Neural cell (in vitro differentiated cells): ENCODE data around the gene RELT. TPM values are rescaled to one million over a fixed set of nuclear protein-coding genes. Genes with fewer than 3 reads are reported as not detected.

Source experiments
- H2AFZ ChIP-seq: fragments of 200-600, 300-800 bp; sonication (generic), shearing (Covaris generic); 2 replicates; pipeline ENCODE4 v1.6.0; 2014; ENCODE audit warnings: low read depth, mild to moderate bottlenecking, antibody characterized with exemption, low read length, moderate library complexity
- H3F3A ChIP-seq: fragments of 200-600 bp; shearing (Covaris generic); 2 replicates; pipeline ENCODE4 v1.6.1; 2016; ENCODE audit warnings: mild to moderate bottlenecking, moderate library complexity, mixed read lengths, antibody characterized with exemption, low read length; ENCODE audit not compliant: insufficient read depth, poor library complexity, severe bottlenecking
- H3K27ac ChIP-seq: fragments of 200-600, 300-800 bp; sonication (generic), shearing (Covaris generic); 2 replicates; pipeline ENCODE4 v1.5.1; 2014; ENCODE audit warnings: mild to moderate bottlenecking, low read length, moderate library complexity
- H3K27me3 ChIP-seq: fragments of 300-800, 200-600 bp; sonication (generic), shearing (Covaris generic); 2 replicates; pipeline ENCODE4 v1.6.0; 2014; ENCODE audit warnings: mild to moderate bottlenecking, low read depth, low read length, moderate library complexity; ENCODE audit not compliant: insufficient read depth
- H3K36me3 ChIP-seq: fragments of 300-800, 200-600 bp; sonication (generic), shearing (Covaris generic); 2 replicates; pipeline ENCODE4 v1.5.1; 2014; ENCODE audit warnings: mild to moderate bottlenecking, antibody characterized with exemption, low read length, moderate library complexity; ENCODE audit not compliant: insufficient read depth
- H3K4me2 ChIP-seq: fragments of 300-800, 200-600 bp; sonication (generic), shearing (Covaris generic); 2 replicates; pipeline ENCODE4 v1.6.0; 2014; ENCODE audit warnings: mild to moderate bottlenecking, low read length
- H3K4me3 ChIP-seq: fragments of 300-800, 200-600 bp; sonication (generic), shearing (Covaris generic); 2 replicates; pipeline ENCODE4 v1.5.1; 2014; ENCODE audit warnings: mild to moderate bottlenecking, low read length, moderate library complexity
- H3K79me2 ChIP-seq: fragments of 200-600 bp; shearing (Covaris generic); replicated peaks from 2 replicates; pipeline ENCODE4 v1.6.0; 2014; ENCODE audit warnings: mild to moderate bottlenecking, low read length, moderate library complexity; ENCODE audit not compliant: insufficient read depth
- H3K9ac ChIP-seq: fragments of 300-800, 200-600 bp; sonication (generic), shearing (Covaris generic); 2 replicates; pipeline ENCODE4 v1.6.1; 2016; ENCODE audit warnings: mild to moderate bottlenecking, low read length, mixed read lengths
- H3K9me2 ChIP-seq: fragments of 200-600 bp; shearing (Covaris generic); 2 replicates; pipeline ENCODE4 v1.6.1; 2016; ENCODE audit warnings: mild to moderate bottlenecking, low read length, mixed read lengths; ENCODE audit not compliant: insufficient read depth
- H3K9me3 ChIP-seq: fragments of 200-600, 300-800 bp; sonication (generic), shearing (Covaris generic); 2 replicates; pipeline ENCODE4 v1.6.1; 2016; ENCODE audit warnings: mild to moderate bottlenecking, mixed run types, low read length, moderate library complexity, mixed read lengths
- H4K20me1 ChIP-seq: fragments of 200-600 bp; shearing (Covaris generic); 2 replicates; pipeline ENCODE4 v1.6.1; 2016; ENCODE audit warnings: mild to moderate bottlenecking, mixed run types; ENCODE audit not compliant: insufficient read depth
- CTCF ChIP-seq: fragments of 450-650 bp; IDR thresholded peaks from 2 replicates; pipeline ENCODE4 v1.5.1; 2014; ENCODE audit warnings: antibody characterized with exemption, mild to moderate bottlenecking, moderate library complexity; ENCODE audit not compliant: poor library complexity, severe bottlenecking
- EP300 ChIP-seq: fragments of 450-650 bp; conservative IDR thresholded peaks from 2 replicates; pipeline ENCODE4 v1.6.1; 2014; ENCODE audit warnings: antibody characterized with exemption, mild to moderate bottlenecking, moderate library complexity; ENCODE audit not compliant: poor library complexity, severe bottlenecking
- EZH2 ChIP-seq: fragments of 200-600, 300-800 bp; shearing (Covaris generic), sonication (generic); IDR thresholded peaks from 2 replicates; pipeline ENCODE4 v1.6.1; 2014; ENCODE audit warnings: antibody characterized with exemption, low read length, borderline replicate concordance, mild to moderate bottlenecking; ENCODE audit not compliant: insufficient read depth, poor library complexity, severe bottlenecking
- MXI1 ChIP-seq: fragments of 450-650 bp; conservative IDR thresholded peaks from 2 replicates; pipeline ENCODE4 v1.6.1; 2014; ENCODE audit warnings: antibody characterized with exemption, mild to moderate bottlenecking; ENCODE audit not compliant: poor library complexity, severe bottlenecking
- POLR2AphosphoS5 ChIP-seq: IDR thresholded peaks from 2 replicates; pipeline ENCODE4 v1.6.1; 2012
- RAD21 ChIP-seq: fragments of 450-650 bp; conservative IDR thresholded peaks from 2 replicates; pipeline ENCODE4 v1.6.1; 2014; ENCODE audit warnings: antibody characterized with exemption, mild to moderate bottlenecking, moderate library complexity
- REST ChIP-seq: IDR thresholded peaks from 2 replicates; pipeline ENCODE4 v1.6.1; 2012; ENCODE audit warnings: borderline replicate concordance
- SMC3 ChIP-seq: fragments of 450-650 bp; conservative IDR thresholded peaks from 2 replicates; pipeline ENCODE4 v1.6.1; 2014; ENCODE audit warnings: antibody characterized with exemption, mild to moderate bottlenecking, moderate library complexity; ENCODE audit not compliant: poor library complexity
- TAF1 ChIP-seq: IDR thresholded peaks from 2 replicates; pipeline ENCODE4 v1.6.1; 2012; ENCODE audit warnings: low read depth
- polyA plus RNA-seq: library from polyadenylated mRNA; depleted of rRNA; stranded (reverse); fragments of >200 nt; gene quantifications from 2 replicates; pipeline ENCODE4 v1.2.3, GENCODE V29; 2014

The RELT gene
- polyA plus RNA-seq, 1 donor from 2014 or later: 12.4 TPM

GRCh38 chr11:73397468-73398131 lies 21.4 kb downstream of the RELT start:
- H3K79me2 ChIP-seq: no peaks in the 10 kb centered on the region
- TF ChIP-seq EP300 (no peak), POLR2AphosphoS5 (no peak), RAD21 (no peak), SMC3 (no peak), TAF1 (no peak), REST (no peak), CTCF (no peak), MXI1 (no peak), EZH2 (no peak)
- no peaks in the 10 kb centered on the region for H4K20me1 ChIP-seq
- no peaks in the 10 kb centered on the region for H3K27me3 ChIP-seq
- H3K9me3 ChIP-seq: no peaks in the 10 kb centered on the region
- no peak overlapping the region for H3K4me3 ChIP-seq
- no peak overlapping the region for H2AFZ ChIP-seq
- no peaks in the 10 kb centered on the region for H3F3A ChIP-seq
- no peaks in the 10 kb centered on the region for H3K9me2 ChIP-seq
- H3K36me3 ChIP-seq: no peaks in the 10 kb centered on the region
- no peak overlapping the region for H3K27ac ChIP-seq
- H3K4me2 ChIP-seq: no peak overlapping the region
- H3K9ac ChIP-seq: no peak overlapping the region

- H2AFZ ChIP-seq: no peak overlapping the region
- no peaks in the 10 kb centered on the region for H3F3A ChIP-seq
- no peaks in the 10 kb centered on the region for H3K27me3 ChIP-seq
- no peaks in the 10 kb centered on the region for H4K20me1 ChIP-seq
- no peak overlapping the region for H3K4me3 ChIP-seq
- H3K36me3 ChIP-seq: no peaks in the 10 kb centered on the region
- H3K9ac ChIP-seq: no peak overlapping the region
- H3K79me2 ChIP-seq: no peaks in the 10 kb centered on the region
- H3K9me2 ChIP-seq: no peaks in the 10 kb centered on the region
- no peak overlapping the region for H3K27ac ChIP-seq
- TF ChIP-seq REST (no peak), MXI1 (no peak), RAD21 (no peak), CTCF (no peak), SMC3 (no peak), TAF1 (no peak), POLR2AphosphoS5 (no peak), EZH2 (no peak), EP300 (no peak)
- no peak overlapping the region for H3K4me2 ChIP-seq
- H3K9me3 ChIP-seq: no peaks in the 10 kb centered on the region
Observed at GRCh38 chr11:73398132-73398526, 21.9 kb downstream of the RELT start.
